Smooth muscle cell of the umbilical artery (primary cell): ENCODE results near the gene DPF3. TPM values are rescaled to one million over a fixed set of nuclear protein-coding genes. Genes with fewer than 3 reads are reported as not detected.

Source experiments
- total RNA-seq: library from RNA; depleted of rRNA; stranded (reverse); fragments of >200 nt; gene quantifications from 2 replicates; pipeline ENCODE4 v1.2.3, GENCODE V29; 2014

Gene DPF3
- 2.1 and 5.2 TPM in 2 replicates for total RNA-seq

GRCh38 chr14:72893636-72894322, at the start of gene DPF3:
Gene DPF3 (minus strand): TSS chr14:72894101. CDS start chr14:72894088, 13 bp downstream.

DNA sequence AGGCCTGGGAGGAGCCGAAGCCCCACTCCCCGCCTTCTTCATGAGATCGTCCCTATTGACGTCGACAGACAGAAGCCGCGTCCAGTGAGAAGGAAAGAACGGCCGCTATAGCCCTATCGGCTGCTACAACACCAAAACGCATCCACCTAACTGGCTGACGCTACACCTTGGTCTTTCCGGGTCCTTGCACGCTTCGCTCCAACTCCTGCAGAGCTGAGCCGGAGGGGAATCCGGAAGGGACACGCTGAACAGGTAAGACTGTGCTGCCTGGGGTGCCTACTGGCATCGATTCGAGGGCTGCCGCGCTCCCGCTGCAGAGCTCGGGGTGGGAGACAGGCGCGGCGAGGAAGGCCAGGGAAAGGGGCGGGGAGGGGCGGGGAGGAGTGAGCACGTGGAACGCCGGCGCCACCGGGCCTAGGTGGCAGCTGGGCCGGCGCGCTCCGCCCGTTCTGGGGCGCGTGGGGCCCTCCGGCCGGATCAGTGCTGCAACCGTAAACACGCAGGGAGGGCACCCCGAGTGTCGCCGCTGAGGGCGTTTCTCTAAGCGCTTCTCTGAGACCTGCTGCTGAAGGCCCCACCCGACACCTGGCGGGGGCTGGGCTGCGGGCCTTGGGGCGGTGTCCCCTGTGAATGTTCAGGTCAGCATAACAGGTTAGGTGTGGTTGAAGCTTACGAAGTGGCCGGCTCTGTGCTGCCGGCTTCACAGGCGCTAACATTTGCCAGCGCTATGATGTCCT, 32.6 kb upstream of the DPF3 start, which contains the start of gene DCAF4:
Gene DCAF4 (plus strand): TSS at position 173 of the 737 bp plus-strand sequence. CDS start 11,515 bp downstream, outside the sequence.

Other genes starting within 250 kb of the DPF3 start
- 7.1 and 16.3 TPM in 2 replicates for gene DCAF4, start 32.4 kb upstream of the DPF3 start, total RNA-seq
- 12.2 and 16.5 TPM in 2 replicates for gene ZFYVE1, start 133.0 kb upstream of the DPF3 start, total RNA-seq
- gene RBM25, start 164.4 kb upstream of the DPF3 start, total RNA-seq, result 32.7 and 45.0 TPM in 2 replicates
- 48.1 and 49.1 TPM in 2 replicates for gene PSEN1, start 242.4 kb upstream of the DPF3 start, total RNA-seq